ENCODE results near the gene NEU2.

DNA sequence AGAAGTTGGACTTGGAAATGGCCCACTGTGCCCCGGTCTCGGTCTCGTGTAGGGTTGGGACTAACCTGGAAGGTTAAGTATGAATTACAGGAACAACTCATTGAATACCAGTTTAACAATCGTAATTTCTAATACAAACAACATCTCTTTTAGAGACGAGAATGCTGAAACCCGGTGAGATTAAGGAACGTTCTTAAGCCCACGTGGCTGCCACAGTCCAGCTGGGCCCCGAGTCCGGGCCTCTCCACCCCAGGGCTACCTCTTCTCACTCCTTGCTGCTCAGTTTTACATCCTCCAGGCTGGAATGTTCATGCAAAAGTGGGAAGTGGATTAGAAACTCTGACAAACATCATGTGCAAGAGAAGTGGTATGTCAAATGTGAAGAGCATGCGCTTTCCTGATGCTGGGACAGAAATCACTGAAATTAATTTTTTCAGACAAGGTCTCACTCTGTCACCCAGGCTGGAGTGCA lies 48.8 kb upstream of the NEU2 start:
- TF ChIP-seq ZNF175 (tag by site-specific recombination; IDR thresholded peaks at IDR 0.05): no peak
- TF ChIP-seq, protein P1, sequence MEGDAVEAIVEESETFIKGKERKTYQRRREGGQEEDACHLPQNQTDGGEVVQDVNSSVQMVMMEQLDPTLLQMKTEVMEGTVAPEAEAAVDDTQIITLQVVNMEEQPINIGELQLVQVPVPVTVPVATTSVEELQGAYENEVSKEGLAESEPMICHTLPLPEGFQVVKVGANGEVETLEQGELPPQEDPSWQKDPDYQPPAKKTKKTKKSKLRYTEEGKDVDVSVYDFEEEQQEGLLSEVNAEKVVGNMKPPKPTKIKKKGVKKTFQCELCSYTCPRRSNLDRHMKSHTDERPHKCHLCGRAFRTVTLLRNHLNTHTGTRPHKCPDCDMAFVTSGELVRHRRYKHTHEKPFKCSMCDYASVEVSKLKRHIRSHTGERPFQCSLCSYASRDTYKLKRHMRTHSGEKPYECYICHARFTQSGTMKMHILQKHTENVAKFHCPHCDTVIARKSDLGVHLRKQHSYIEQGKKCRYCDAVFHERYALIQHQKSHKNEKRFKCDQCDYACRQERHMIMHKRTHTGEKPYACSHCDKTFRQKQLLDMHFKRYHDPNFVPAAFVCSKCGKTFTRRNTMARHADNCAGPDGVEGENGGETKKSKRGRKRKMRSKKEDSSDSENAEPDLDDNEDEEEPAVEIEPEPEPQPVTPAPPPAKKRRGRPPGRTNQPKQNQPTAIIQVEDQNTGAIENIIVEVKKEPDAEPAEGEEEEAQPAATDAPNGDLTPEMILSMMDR (tag by site-specific recombination; IDR thresholded peaks at IDR 0.05): no peak
- no peak for TF ChIP-seq ZSCAN16 (tag by site-specific recombination; IDR thresholded peaks at IDR 0.05)
- TF ChIP-seq REST (tag by site-specific recombination; IDR thresholded peaks at IDR 0.05): no peak
- no peak for TF ChIP-seq YY1 (tag by site-specific recombination; IDR thresholded peaks at IDR 0.05)
- TF ChIP-seq ZBTB1 (tag by site-specific recombination; IDR thresholded peaks at IDR 0.05): no peak
- no peak for TF ChIP-seq ZNF792 (tag by site-specific recombination; IDR thresholded peaks at IDR 0.05)
- no peak for TF ChIP-seq PRDM4 (tag by site-specific recombination; IDR thresholded peaks at IDR 0.05)
- no peak for TF ChIP-seq ZSCAN18 (tag by site-specific recombination; IDR thresholded peaks at IDR 0.05)
- TF ChIP-seq PBX3 (CRISPR knock-in tag; IDR thresholded peaks at IDR 0.05): no peak
- TF ChIP-seq KLF8 (tag by site-specific recombination; IDR thresholded peaks at IDR 0.05): no peak
- no peak for TF ChIP-seq MEIS1 (CRISPR knock-in tag; IDR thresholded peaks at IDR 0.05; ENCODE audit: borderline replicate concordance)
